ENCODE results near the gene ARL8B.
"Not testable (repeated sequence)": the region's sequence is repeated elsewhere in the genome, so short reads cannot be mapped to it uniquely, and the experiment has no call there.

GRCh38 chr3:5113726-5114125 lies 8.4 kb upstream of the ARL8B start:
- TF ChIP-seq, protein P1, sequence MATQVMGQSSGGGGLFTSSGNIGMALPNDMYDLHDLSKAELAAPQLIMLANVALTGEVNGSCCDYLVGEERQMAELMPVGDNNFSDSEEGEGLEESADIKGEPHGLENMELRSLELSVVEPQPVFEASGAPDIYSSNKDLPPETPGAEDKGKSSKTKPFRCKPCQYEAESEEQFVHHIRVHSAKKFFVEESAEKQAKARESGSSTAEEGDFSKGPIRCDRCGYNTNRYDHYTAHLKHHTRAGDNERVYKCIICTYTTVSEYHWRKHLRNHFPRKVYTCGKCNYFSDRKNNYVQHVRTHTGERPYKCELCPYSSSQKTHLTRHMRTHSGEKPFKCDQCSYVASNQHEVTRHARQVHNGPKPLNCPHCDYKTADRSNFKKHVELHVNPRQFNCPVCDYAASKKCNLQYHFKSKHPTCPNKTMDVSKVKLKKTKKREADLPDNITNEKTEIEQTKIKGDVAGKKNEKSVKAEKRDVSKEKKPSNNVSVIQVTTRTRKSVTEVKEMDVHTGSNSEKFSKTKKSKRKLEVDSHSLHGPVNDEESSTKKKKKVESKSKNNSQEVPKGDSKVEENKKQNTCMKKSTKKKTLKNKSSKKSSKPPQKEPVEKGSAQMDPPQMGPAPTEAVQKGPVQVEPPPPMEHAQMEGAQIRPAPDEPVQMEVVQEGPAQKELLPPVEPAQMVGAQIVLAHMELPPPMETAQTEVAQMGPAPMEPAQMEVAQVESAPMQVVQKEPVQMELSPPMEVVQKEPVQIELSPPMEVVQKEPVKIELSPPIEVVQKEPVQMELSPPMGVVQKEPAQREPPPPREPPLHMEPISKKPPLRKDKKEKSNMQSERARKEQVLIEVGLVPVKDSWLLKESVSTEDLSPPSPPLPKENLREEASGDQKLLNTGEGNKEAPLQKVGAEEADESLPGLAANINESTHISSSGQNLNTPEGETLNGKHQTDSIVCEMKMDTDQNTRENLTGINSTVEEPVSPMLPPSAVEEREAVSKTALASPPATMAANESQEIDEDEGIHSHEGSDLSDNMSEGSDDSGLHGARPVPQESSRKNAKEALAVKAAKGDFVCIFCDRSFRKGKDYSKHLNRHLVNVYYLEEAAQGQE (IDR thresholded peaks at IDR 0.05; ENCODE audit: insufficient replicate concordance, low read depth) = not testable (repeated sequence)
- not testable (repeated sequence) for TF ChIP-seq CTCF (IDR thresholded peaks at IDR 0.05; ENCODE audit: insufficient read depth, low read length); POLR2AphosphoS5 (IDR thresholded peaks at IDR 0.05; ENCODE audit: low read depth)

Data from HL-60 (cell line).